A549 (cell line): ENCODE results near the gene MAP3K14.

ENCODE experiments used
- EP300 ChIP-seq, 2 experiments: fragments of >200 bp; sonication (Bioruptor Twin); formaldehyde crosslinking; IDR thresholded peaks; 2 replicates in 1 of 2; 3 replicates in 1 of 2; pipeline ENCODE4 v1.6.1; 2016 to 2017
- JUN ChIP-seq, 2 experiments: fragments of >200 bp; sonication (Bioruptor Twin); formaldehyde crosslinking; IDR thresholded peaks; 2 replicates in 1 of 2; 3 replicates in 1 of 2; pipeline ENCODE4 v1.6.1; 2016 to 2017
- RAD21 ChIP-seq, 2 experiments: fragments of >200 bp in 1 of 2; sonication (Bioruptor Twin) in 1 of 2; formaldehyde crosslinking in 1 of 2; IDR thresholded peaks in 1 of 2; conservative IDR thresholded peaks in 1 of 2; 2 replicates in 1 of 2; 3 replicates in 1 of 2; pipeline ENCODE4 v1.6.1; 2012 to 2018; ENCODE audit warnings: inconsistent platforms in 1 of 2
- TF ChIP-seq, protein P1 (sequence below): fragments of >200 bp; sonication (Bioruptor Twin); formaldehyde crosslinking; IDR thresholded peaks from 3 replicates; pipeline ENCODE4 v1.5.1; 2016
- TF ChIP-seq, protein P2 (sequence below): fragments of 150-350 bp; IDR thresholded peaks from 2 replicates; pipeline ENCODE4 v1.6.1; 2014; ENCODE audit warnings: low read depth, mild to moderate bottlenecking, low read length

DNA sequence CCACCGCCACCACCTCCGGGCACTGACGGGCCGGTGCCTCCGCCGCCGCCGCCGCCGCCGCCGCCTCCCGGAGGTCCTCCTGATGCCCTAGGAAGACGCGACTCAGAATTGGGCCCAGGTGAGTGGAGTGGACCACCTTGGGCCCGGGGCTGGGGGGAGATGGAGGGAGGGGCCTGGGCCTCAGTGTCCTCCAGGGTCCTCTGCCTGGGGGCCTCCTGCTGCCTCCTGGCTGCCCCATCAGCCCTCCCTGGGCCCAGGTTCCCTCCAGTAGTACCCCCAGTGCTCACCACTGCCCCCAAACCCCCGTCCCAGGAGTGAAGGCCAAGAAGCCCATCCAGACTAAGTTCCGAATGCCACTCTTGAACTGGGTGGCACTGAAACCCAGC is 74.8 kb downstream of the MAP3K14 start:
- TF ChIP-seq JUN (IDR thresholded peaks at IDR 0.05) (no peak; a peak in 1 of 5 replicates), EP300 (IDR thresholded peaks at IDR 0.05) (no peak), RAD21 (conservative IDR thresholded peaks at IDR 0.05 in 1 of 2, IDR thresholded peaks at IDR 0.05 in 1 of 2) (no peak)
- TF ChIP-seq, protein P1, sequence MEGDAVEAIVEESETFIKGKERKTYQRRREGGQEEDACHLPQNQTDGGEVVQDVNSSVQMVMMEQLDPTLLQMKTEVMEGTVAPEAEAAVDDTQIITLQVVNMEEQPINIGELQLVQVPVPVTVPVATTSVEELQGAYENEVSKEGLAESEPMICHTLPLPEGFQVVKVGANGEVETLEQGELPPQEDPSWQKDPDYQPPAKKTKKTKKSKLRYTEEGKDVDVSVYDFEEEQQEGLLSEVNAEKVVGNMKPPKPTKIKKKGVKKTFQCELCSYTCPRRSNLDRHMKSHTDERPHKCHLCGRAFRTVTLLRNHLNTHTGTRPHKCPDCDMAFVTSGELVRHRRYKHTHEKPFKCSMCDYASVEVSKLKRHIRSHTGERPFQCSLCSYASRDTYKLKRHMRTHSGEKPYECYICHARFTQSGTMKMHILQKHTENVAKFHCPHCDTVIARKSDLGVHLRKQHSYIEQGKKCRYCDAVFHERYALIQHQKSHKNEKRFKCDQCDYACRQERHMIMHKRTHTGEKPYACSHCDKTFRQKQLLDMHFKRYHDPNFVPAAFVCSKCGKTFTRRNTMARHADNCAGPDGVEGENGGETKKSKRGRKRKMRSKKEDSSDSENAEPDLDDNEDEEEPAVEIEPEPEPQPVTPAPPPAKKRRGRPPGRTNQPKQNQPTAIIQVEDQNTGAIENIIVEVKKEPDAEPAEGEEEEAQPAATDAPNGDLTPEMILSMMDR = no peak
- TF ChIP-seq, protein P2, sequence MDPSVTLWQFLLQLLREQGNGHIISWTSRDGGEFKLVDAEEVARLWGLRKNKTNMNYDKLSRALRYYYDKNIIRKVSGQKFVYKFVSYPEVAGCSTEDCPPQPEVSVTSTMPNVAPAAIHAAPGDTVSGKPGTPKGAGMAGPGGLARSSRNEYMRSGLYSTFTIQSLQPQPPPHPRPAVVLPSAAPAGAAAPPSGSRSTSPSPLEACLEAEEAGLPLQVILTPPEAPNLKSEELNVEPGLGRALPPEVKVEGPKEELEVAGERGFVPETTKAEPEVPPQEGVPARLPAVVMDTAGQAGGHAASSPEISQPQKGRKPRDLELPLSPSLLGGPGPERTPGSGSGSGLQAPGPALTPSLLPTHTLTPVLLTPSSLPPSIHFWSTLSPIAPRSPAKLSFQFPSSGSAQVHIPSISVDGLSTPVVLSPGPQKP = no peak
